Caco-2 (cell line): ENCODE data around the gene CALHM3. TPM values are rescaled to one million over a fixed set of nuclear protein-coding genes. Genes with fewer than 3 reads are reported as not detected.

Experiments used
- BruUV-seq: library from RNA; stranded (reverse); fragments of 400-500 nt; replicated peaks from 2 replicates; lab custom pipeline; 2021; lab: Mats Ljungman, UMichigan
- CTCF ChIA-PET: fragments of 300-600 bp; sonication (Branson Sonifier 250); formaldehyde crosslinking; loops from one replicate; lab custom pipeline; 2022; ENCODE audit warnings: antibody characterized with exemption; lab: Charles Lee
- POLR2A ChIA-PET: fragments of 300-600 bp; sonication (Branson Sonifier 250); formaldehyde crosslinking; loops from one replicate; lab custom pipeline; 2022; ENCODE audit warnings: antibody characterized with exemption; lab: Charles Lee
- DNase-seq, 2 experiments: peaks; one replicate each; pipeline versions ENCODE4 v3.0.0 to v3.0.0-alpha.2; 2020 to 2022
- H3K27me3 ChIP-seq: replicated peaks from 2 replicates; pipeline ENCODE4 v1.6.0; 2011; ENCODE audit warnings: low read length; ENCODE audit not compliant: control insufficient read depth, insufficient read depth
- H3K36me3 ChIP-seq: 2 replicates; pipeline ENCODE4 v1.5.1; 2011; ENCODE audit warnings: low read length; ENCODE audit not compliant: control insufficient read depth, insufficient read depth
- H3K4me1 ChIP-seq: fragments of 250-450 bp; sonication (Bioruptor Pico); 2 replicates; pipeline ENCODE4 v1.5.1; 2020; ENCODE audit warnings: mild to moderate bottlenecking
- H3K4me3 ChIP-seq: 2 replicates; pipeline ENCODE4 v1.5.1; 2011; ENCODE audit warnings: low read depth, mild to moderate bottlenecking, control low read depth, low read length
- H3K9me3 ChIP-seq: fragments of 250-450 bp; sonication (Bioruptor Pico); 2 replicates; pipeline ENCODE4 v1.5.1; 2020; ENCODE audit warnings: mild to moderate bottlenecking, moderate library complexity
- H3K27ac Mint-ChIP-seq: one replicate; pipeline ENCODE4 v1.8.0; 2022; ENCODE audit warnings: mixed read lengths; ENCODE audit not compliant: unreplicated experiment
- H3K27me3 Mint-ChIP-seq: one replicate; pipeline ENCODE4 v1.8.0; 2022; ENCODE audit warnings: mixed read lengths; ENCODE audit not compliant: insufficient read depth, unreplicated experiment
- H3K36me3 Mint-ChIP-seq: one replicate; pipeline ENCODE4 v1.8.0; 2022; ENCODE audit warnings: mild to moderate bottlenecking, mixed read lengths; ENCODE audit not compliant: insufficient read depth, unreplicated experiment
- H3K4me1 Mint-ChIP-seq: one replicate; pipeline ENCODE4 v1.8.0; 2022; ENCODE audit warnings: low read depth, mixed read lengths; ENCODE audit not compliant: unreplicated experiment
- H3K4me3 Mint-ChIP-seq: one replicate; pipeline ENCODE4 v1.8.0; 2022; ENCODE audit warnings: mild to moderate bottlenecking, moderate library complexity, mixed read lengths; ENCODE audit not compliant: unreplicated experiment
- H3K9me3 Mint-ChIP-seq: one replicate; pipeline ENCODE4 v1.8.0; 2022; ENCODE audit warnings: mixed read lengths; ENCODE audit not compliant: unreplicated experiment
- intact Hi-C: fragments of 100-400 bp; cut with micrococcal nuclease; formaldehyde crosslinking; loops from one replicate; pipeline ENCODE4 v1.10.0; 2022; ENCODE audit not compliant: unreplicated experiment
- total RNA-seq: library from RNA; stranded (reverse); gene quantifications from 2 replicates; pipeline ENCODE4 v1.2.3, GENCODE V29; 2022
- TF ChIP-seq, protein P1 (sequence below), 2 experiments: fragments of 200-600 bp in 1 of 2; IDR thresholded peaks; 1 replicate in 1 of 2; 2 replicates in 1 of 2; pipeline versions ENCODE4 v1.5.1 to v1.8.0; 2011 to 2022; ENCODE audit warnings: antibody characterized with exemption in 1 of 2, control low read depth in 1 of 2, inconsistent platforms in 1 of 2, low read depth in 1 of 2, low read length in 1 of 2, mild to moderate bottlenecking in 1 of 2, moderate library complexity in 1 of 2; ENCODE audit not compliant: insufficient read depth in 1 of 2, severe bottlenecking in 1 of 2, unreplicated experiment in 1 of 2

CALHM3 gene
- total RNA-seq, 1 experiment from 2014 or later = 0.18 TPM

DNA sequence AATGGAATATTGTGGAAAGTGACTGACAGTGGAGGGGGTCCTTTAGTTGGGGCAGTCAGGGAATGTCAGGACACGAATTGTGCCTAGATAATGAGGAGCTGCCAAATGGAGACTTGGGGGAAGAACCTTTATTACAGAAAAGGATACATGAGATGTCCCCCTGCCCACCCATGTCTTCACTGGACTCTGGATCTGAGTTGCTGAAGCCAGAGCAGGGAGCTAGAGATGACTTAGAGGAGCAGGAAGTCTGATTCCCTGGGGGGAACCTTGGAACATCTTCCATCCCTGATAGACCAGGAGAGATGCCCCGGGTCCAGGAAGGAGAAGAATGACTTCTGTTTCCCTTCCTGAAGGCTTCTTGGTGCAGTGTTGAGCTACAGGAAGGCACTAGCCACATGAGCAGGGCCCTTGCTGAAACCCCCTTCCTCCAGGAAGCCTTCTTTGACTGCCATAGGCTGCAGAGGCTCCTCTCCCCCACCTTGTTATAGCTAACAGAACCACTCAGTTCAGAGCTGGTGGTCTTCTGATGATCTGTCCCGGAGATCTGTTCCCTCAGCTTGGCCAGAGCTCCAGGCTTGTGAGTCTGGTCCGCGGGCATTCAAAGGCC is 13.7 kb upstream of the CALHM3 start:
- no peaks in the 10 kb centered on the region for H3K9me3 ChIP-seq
- no peaks in the 10 kb centered on the region for H3K36me3 ChIP-seq
- DNase-seq = no peak
- no peak overlapping the region for H3K4me3 ChIP-seq
- peaks cover 23% of the 10 kb centered on the region for H3K4me1 ChIP-seq
- no TSS peak for BruUV-seq
- Mint-ChIP-seq H3K4me1 (peaks cover 14% of the 10 kb centered on the region), H3K9me3 (no peaks in the 10 kb centered on the region), H3K27me3 (peaks cover 3% of the 10 kb centered on the region), H3K36me3 (no peaks in the 10 kb centered on the region), H3K27ac (no peak overlapping the region), H3K4me3 (peak overlapping the region; percentile 64)
- POLR2A ChIA-PET = no interaction called here
- TF ChIP-seq, protein P1, sequence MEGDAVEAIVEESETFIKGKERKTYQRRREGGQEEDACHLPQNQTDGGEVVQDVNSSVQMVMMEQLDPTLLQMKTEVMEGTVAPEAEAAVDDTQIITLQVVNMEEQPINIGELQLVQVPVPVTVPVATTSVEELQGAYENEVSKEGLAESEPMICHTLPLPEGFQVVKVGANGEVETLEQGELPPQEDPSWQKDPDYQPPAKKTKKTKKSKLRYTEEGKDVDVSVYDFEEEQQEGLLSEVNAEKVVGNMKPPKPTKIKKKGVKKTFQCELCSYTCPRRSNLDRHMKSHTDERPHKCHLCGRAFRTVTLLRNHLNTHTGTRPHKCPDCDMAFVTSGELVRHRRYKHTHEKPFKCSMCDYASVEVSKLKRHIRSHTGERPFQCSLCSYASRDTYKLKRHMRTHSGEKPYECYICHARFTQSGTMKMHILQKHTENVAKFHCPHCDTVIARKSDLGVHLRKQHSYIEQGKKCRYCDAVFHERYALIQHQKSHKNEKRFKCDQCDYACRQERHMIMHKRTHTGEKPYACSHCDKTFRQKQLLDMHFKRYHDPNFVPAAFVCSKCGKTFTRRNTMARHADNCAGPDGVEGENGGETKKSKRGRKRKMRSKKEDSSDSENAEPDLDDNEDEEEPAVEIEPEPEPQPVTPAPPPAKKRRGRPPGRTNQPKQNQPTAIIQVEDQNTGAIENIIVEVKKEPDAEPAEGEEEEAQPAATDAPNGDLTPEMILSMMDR (IDR thresholded peaks at IDR 0.05; ENCODE audit: insufficient read depth in 1 of 2, low read depth in 1 of 2, low read length in 1 of 2, severe bottlenecking in 1 of 2, unreplicated experiment in 1 of 2) = no peak
- intact Hi-C loops = loop anchor here (5.0 kb wide), 1 partner anchor 85 kb away; no protein-coding TSS in a partner anchor
- H3K27me3 ChIP-seq = peaks cover 3% of the 10 kb centered on the region
- CTCF ChIA-PET = interaction anchor here (0.7 to 1.5 kb wide), 3 partner anchors 10 to 100 kb away, joined by 3 to 6 read pairs (median 3); no protein-coding TSS in a partner anchor

DNA sequence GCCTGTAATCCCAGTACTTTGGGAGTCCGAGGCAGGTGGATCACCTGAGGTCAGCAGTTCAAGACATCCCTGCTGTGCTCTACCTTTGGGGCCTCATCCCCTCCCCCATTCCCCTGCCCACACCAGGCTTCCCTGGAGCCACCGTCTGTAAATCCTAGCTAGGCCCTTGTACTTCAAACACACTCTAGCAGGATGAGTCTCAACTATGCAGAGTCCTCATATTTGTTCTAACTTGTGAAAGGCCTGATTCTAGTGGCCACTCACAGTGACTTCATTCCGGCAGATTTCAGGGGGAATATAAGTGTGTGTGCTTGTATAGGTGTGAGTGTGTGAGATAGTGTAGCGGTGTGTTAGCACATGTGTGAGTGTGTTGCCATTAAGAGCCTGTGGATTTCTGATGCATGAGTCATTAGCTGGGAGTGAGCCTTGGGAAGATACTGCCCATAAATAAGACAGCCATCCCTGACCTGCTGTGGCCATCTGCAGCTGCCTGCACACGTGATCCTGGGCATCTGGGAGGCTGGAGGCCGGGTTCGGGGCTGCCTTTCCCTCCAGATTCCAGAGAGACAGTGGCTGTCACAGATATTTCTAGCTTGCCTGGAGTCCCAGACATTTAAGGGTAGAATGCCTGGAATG is 12.8 kb upstream of the CALHM3 start:
- ChIA-PET CTCF (no interaction called here), POLR2A (no interaction called here)
- Mint-ChIP-seq H3K27ac (no peak overlapping the region), H3K4me1 (peaks cover 14% of the 10 kb centered on the region), H3K9me3 (no peaks in the 10 kb centered on the region), H3K27me3 (peaks cover 3% of the 10 kb centered on the region), H3K36me3 (no peaks in the 10 kb centered on the region), H3K4me3 (peak overlapping the region; percentile 2)
- intact Hi-C loops = loop anchor here (5.0 kb wide), 1 partner anchor 85 kb away; no protein-coding TSS in a partner anchor
- Histone ChIP-seq H3K4me1 (peaks cover 23% of the 10 kb centered on the region), H3K9me3 (no peaks in the 10 kb centered on the region), H3K4me3 (no peak overlapping the region), H3K27me3 (peaks cover 3% of the 10 kb centered on the region; the same call in 1 of the 2 replicates), H3K36me3 (no peaks in the 10 kb centered on the region)
- peak; percentile 45 to 69 for DNase-seq
- TF ChIP-seq, protein P1 (IDR thresholded peaks at IDR 0.05; ENCODE audit: insufficient read depth in 1 of 2, low read depth in 1 of 2, low read length in 1 of 2, severe bottlenecking in 1 of 2, unreplicated experiment in 1 of 2) = no peak
- BruUV-seq = no TSS peak

DNA sequence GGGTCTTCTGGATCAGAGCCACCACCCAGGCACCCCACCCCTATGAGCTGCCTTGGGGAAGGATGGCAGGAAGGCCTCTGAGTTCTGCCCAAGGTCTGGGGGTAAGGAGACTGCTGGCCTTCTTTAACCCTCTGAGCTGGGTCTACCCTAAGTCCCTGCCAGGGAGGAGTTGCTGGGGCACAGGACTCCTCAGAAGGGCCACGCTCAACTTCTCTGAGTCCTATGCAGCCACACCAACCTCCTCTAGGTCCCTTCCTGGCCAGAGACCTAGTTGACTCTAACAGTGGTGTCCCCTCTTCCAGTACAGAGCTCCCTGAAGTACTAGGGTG is 11.9 kb upstream of the CALHM3 start:
- Mint-ChIP-seq H3K27me3 (peaks cover 3% of the 10 kb centered on the region), H3K27ac (no peak overlapping the region), H3K4me3 (no peak overlapping the region), H3K4me1 (peaks cover 14% of the 10 kb centered on the region), H3K9me3 (no peaks in the 10 kb centered on the region), H3K36me3 (no peaks in the 10 kb centered on the region)
- Histone ChIP-seq H3K4me3 (no peak overlapping the region), H3K4me1 (peaks cover 23% of the 10 kb centered on the region), H3K27me3 (peaks cover 3% of the 10 kb centered on the region; the same call in 1 of the 2 replicates), H3K9me3 (no peaks in the 10 kb centered on the region), H3K36me3 (no peaks in the 10 kb centered on the region)
- BruUV-seq = no TSS peak
- CTCF ChIA-PET = no interaction called here
- POLR2A ChIA-PET = interaction anchor here (0.6 kb wide), 1 partner anchor 62 kb away, joined by 3 read pairs; no protein-coding TSS in a partner anchor
- intact Hi-C loops = loop anchor here (5.0 kb wide), 1 partner anchor 86 kb away; no protein-coding TSS in a partner anchor
- DNase-seq = no peak
- TF ChIP-seq, protein P1 (IDR thresholded peaks at IDR 0.05; ENCODE audit: insufficient read depth in 1 of 2, low read depth in 1 of 2, low read length in 1 of 2, severe bottlenecking in 1 of 2, unreplicated experiment in 1 of 2) = no peak
